GM19238 (cell line): ENCODE results near the gene ADAMTS19.

Source experiments
- DNase-seq: peaks from one replicate; pipeline ENCODE4 v3.0.0; 2011; ENCODE audit warnings: low spot score; ENCODE audit not compliant: insufficient read length

The ADAMTS19 gene

DNA sequence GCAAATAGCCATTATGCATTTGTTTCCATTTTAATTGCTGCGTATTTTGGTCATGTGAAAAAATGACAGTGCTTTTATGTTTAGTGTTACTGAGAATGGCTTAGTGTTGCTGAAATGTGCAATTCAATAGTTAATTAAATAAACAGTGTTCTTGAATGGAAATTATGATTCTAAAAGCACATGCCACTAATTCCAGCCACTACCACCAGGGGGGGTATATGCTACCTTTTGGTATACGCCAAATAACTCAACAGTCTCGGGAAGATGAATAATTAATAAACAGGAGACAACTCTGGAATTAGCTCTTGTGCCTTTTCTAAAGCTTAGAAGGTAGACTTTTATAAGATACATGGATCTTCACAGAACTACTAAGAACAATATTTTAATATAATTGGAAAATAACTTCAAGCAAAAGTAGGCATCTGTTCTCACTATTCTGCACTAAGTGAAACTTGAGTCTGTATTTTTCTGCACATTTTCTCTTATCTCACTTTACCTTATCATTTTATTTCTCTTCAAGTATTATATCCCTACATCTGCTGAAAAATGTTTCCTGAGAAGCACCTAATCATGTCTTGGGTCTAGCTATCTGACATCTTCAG, 204.3 kb downstream of the ADAMTS19 start:
- DNase-seq, result no peak

DNA sequence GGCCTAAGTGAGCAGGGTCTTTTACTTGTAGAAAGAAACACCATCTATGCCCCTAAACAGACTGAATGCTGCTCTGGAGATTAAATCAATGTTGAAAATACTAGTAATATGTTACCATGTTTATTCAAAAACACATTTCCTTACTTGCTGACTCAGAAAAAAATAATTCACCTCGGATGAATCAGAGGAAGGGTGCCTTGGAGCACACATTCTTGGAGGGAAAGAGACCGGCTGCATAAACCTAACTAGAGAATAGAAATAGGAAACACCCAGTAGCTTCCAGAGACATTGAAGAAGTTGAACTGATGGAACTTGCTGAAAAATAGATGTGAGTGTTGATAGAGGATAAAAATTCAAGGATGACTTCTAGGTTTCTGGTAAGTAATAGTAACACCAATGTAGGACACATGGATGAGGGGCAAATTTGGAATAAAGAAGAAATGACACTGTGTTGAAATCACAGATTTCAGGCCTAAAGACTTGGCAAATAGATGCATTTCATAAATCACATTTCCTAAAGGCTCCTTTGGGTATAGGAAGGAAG, 210.9 kb downstream of the ADAMTS19 start:
- no peak for DNase-seq

DNA sequence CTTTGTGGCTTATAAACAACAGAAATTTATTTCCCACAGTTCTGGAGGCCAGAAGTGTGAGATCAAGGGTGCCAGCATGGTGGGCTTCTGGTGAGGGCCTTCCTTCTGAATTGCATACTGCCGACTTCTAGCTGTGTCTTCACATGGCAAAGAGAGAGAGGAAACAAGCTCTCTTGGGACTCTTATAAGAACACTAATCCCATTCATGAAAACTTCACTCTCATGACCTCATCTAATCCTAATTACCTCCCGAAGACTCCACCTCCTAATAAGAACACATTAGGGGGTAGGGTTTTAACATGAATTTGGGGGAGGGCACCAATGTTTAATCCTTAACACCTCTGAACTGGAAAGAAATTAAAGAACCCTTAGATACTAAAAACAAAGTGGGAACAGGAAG, 211.9 kb downstream of the ADAMTS19 start:
- no peak for DNase-seq

DNA sequence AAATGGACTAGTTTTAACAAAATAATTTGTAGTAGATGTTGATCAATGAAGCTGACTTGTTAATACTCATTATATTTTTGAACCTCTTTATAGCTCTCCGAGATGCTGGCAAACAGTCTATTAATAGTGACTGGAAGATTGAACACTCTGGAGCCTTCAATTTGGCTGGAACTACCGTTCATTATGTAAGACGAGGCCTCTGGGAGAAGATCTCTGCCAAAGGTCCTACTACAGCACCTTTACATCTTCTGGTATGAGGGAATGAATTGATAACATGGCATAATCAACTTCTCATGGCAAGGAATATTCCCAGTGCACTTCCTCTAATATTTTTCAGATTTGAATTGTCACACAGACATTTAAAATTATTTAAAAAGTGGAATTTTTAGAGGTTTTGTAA, 219.6 kb downstream of the ADAMTS19 start:
- DNase-seq, result no peak

DNA sequence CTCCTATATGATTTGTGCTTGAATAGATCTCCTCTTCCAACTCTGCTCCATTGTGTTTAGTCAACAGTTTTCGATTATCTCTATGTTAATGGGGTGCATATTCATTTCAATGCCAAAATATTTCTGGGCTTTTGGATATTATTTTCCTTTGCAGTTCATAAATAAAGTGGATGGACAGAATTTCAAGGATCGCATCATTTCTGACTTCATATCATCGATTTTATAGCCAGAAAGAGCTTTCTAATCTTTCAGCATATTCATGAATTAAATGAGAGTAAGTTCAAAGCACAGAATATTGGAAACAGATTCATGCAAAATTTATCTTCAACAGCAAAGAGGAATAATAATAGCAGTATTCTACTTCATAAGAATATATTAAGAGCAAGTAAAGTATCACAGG, 227.8 kb downstream of the ADAMTS19 start:
- DNase-seq, result no peak

DNA sequence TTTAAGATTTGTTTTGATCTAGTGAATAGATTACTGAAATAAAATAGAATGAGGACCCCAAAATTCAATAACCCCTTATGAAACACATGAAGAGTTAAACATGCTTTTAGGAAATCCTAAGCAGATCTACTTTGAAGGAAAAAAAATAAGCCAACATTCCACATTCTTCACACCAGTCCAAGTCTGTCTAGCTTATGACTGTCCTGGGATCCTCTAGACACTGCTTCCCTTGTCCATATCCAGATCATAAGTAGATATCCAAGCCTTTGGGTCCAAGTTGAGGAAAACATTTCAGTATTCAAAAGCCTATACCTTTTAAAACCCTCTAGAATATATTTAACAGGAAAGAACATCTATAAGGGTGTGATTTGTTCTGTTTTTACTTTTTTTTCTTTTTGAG, 228.9 kb downstream of the ADAMTS19 start:
- DNase-seq, result no peak

DNA sequence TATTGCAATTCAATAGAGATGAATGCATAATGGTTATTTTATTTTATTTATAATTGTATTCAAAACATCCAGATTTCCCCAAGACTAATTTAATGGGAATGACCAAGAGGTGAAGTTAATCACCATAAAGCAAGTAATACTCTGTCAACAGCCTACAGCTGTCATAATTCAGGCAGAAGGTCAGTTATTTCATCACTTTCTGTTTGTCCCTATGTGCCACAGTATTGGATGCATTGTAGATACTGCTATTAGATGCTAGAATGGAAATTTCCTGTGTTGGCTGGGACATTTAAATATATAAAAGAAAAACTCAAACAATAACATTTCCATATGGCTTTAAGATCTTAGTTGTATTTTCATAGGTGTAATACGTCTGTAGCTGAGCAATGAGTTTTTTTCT, 231.1 kb downstream of the ADAMTS19 start:
- no peak for DNase-seq

DNA sequence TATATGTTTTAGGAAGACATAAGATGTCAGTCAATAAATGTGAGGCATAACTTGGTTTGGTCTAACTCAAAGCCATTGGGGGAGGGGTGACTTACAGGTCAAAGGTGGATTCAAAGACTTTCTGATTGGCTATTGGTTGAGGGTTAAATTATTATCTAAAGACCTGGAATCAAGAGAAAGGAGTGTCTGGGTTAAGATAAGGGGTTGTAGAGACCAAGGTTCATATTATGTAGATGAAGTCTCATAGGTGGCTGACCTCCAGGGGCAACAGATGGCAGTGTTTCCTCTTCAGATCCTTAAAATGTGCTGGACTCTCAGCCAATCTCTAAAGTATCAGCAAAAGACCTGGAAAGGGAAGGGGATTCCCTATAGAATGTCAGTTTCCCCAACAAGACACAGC, 236.5 kb downstream of the ADAMTS19 start:
- DNase-seq, result no peak

DNA sequence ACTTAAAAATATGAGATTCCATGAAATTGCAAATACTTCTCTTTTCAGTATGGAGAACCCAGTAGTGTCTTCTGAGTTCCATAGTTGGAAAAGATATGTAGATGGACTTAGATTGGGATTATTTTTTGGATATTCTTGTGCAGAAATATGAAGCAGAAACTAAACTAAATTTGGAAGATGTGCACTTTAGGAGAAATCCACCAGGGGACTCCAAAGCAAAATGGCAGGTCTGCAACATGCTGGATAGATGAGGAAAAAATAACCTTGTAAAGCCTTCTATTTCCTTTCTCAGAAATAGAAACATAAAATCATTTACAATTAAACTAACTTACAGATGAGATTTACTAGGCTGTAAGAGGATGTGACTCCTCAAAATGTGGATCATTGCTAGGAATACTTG, 238.6 kb downstream of the ADAMTS19 start:
- DNase-seq, result no peak

DNA sequence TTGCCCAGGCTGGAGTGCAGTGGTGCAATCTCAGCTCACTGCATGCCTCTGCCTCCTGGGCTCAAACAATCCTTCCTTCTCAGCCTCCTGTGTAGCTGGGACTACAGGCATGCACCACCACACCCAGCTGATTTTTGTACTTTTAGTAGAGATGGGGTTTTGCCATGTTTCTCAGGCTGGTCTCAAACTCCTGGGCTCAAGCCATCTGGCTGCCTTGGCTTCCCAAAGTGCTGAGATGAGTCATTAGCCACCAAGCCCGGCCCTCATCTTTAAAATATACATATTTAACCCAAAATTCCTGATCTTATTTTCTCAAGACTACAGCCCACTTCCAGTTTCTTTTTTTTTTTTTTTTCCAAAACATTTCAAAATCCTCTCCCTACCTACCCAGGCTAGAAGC, 256.1 kb downstream of the ADAMTS19 start:
- DNase-seq, result no peak

DNA sequence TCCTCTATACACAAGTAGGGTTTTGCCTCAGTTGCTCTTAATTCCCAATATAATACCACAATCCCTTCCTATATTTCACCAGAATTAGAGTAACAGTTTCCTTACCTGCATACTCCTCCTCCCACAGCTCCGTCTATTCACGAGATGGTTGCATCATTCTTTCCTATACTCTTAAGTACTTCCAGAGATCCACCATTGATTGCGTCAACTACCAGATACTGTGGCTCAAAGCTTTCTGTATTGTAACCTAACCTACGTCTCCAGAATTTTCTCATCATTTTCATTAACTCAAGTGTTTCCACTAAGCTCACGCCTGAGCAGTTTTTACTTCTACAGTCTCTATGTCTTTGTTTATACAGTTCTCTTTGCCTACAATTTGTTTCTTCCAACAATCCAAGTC, 256.6 kb downstream of the ADAMTS19 start:
- no peak for DNase-seq

DNA sequence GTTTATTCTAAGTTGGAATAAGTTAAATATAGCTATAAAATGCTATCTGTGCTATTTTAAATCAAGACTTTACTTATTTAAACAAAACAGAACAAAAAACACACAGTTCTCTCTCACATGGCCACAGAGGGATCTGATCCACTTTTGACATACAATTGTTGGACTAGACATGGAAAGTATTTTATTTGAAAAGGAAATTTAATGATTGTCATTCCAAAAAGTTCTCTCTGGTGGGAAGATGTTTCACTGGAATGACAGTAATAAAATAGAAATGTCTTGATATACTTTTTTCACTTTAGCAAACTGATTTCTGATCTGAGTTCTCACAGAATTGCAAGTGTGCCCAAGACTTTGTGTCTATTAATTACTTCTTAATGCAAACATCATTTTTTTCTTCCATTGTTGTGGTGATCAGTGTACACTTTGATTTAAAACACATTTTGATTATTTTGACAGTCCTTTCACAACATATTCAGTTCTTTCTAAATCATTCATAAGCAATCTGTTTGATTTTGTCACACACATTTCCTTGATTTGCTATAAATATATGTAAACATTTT, 257.7 kb downstream of the ADAMTS19 start:
- no peak for DNase-seq

DNA sequence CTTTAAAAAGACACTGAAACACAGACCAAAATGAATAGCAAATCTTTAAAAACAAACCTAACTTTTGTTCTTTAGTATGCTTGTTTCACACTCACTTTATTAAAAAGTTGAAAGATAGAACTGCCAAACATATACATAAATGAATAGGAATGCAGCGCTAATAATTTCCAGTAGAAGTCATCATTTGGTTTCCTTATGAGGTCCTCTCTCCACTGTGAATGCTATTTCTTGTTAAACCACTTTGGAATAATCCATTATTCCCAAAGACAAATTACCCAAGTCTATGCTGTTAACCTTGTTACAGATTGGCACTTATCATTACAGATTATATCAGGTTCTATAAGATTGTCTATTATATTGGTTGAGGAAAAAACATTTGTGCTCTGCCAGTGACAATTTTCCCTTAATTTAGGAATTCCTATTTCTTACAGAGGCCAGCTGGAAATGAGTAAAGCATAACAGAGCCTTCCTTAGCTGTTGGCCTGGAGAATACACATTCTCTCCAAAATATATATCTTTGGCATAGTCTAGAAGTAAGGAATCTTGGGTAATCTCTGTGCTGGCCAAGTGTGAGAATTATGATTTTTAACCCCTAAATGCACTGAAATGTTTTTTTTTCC, 258.5 kb downstream of the ADAMTS19 start:
- DNase-seq, result no peak

DNA sequence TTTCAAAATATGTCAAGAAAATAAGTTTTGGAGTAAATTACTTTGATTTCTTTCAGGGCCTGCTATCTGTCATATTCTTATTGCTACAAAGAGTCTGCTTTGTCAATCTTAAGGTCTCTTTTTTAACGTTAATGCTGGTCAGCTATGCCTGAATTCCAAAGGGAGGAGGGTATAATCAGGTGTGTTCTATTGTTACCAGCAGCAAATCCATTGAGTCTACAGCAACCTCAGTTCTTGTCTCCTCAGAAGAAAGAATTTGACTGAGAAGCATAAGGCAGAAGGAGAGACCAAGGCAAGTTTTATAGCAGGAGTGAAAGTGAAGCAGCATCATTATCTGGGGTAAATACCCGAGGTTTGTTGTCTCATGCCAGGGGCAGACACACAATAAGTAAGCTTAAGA, 264.1 kb downstream of the ADAMTS19 start:
- DNase-seq, result no peak

DNA sequence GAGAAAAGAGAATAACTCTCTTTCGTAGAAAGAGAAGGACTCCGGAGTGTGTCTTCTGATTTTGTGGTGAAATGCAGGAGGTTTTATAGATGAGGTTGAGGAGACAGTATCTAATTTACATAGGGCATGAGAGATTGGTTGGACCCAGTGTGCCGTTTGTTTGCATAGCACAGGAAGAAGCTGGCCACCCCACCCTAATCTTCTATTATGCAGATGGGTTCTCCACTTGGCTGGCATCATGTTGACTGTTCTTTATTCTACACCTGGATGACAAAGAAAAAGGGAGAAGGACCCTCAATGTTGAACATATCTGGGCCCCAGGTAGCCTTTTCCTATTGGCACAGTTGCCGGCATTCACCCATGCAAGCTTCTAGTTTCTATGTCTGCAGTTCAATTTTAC, 264.5 kb downstream of the ADAMTS19 start:
- no peak for DNase-seq

DNA sequence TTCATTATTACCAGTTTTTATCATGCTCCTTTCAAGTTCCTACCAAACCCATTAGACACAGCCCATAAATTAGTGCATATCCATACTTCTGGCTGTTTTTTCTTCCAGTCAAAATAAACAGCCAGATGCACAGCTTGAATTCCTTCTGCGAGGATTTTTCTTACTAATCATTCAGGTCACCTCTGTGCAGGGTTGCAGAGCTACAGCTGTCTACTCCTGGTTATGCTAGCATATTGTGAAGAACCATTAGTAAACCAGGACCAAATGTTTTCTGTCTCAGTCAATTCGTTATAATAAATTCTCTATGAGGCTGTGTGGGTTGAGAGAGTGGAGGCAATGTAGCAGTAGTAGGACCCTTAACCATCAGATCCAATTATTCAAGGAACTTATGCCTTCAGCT, 279.7 kb downstream of the ADAMTS19 start:
- no peak for DNase-seq

DNA sequence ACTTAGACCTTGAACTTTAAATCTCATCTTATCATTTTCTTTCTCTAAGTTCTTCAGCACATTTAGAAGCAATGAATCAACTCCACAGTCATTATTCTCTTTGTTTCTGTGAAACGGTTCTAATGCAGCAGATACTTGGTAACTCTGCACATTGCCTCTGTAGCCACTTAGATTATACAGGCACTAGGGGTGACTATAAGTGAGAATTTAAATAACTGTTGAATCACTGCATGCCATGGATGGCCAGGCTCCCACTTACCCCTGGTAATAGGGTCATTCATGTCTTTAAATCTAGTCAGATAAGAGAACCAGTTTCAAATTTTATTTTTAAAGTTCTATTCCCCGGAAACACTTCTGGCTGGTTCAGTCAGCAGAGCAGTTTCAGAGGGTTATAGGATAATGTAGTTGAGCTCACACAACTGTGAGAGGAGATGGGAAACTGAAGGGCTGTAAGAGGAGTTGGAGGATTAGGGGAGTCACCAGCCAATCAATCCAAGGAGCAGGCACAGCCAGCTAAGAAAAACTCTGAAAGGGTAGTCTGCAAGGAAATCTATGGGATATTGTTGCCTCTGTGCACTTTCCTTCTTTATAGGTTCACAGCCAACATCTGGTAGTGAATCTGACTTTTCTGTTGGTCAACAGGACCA, 283.6 kb downstream of the ADAMTS19 start:
- DNase-seq, result no peak

DNA sequence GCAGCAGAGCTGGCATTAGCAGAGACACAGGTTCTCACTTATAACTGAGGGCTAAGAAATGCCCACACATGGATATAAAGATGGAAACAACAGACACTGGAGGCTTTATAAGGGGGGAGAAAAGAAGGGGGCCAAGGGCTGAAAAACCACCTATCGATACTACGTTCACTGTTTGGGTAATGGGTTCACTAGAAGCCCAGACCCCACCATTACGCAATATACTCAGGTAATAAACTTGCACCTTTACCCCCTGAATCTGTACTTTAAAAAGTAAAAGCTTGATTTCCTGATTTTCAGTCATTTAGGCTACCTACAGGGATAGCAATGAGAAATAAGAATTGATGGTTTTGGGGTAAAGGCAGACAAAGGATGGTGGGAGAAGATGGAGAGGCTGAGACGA, 285.9 kb downstream of the ADAMTS19 start:
- no peak for DNase-seq

DNA sequence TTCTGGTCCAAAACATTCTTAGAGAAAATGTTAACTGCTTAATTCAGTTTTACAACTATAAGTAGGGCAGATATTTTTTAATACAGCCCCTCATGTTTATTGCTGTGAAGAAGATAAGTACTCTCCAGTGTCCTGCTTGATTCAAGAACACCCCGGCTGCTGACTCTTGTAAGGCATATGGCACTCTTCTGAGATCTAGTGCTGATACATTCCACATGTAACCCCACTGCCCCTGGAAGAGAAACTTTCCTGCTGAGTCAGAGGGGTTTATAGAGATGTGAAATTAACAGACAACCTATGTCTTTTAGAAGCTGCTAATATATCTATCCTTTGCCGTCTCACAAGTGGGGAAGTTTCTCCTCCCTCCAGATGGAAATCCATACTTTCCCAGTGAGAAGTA, 286.8 kb downstream of the ADAMTS19 start:
- DNase-seq, result no peak

DNA sequence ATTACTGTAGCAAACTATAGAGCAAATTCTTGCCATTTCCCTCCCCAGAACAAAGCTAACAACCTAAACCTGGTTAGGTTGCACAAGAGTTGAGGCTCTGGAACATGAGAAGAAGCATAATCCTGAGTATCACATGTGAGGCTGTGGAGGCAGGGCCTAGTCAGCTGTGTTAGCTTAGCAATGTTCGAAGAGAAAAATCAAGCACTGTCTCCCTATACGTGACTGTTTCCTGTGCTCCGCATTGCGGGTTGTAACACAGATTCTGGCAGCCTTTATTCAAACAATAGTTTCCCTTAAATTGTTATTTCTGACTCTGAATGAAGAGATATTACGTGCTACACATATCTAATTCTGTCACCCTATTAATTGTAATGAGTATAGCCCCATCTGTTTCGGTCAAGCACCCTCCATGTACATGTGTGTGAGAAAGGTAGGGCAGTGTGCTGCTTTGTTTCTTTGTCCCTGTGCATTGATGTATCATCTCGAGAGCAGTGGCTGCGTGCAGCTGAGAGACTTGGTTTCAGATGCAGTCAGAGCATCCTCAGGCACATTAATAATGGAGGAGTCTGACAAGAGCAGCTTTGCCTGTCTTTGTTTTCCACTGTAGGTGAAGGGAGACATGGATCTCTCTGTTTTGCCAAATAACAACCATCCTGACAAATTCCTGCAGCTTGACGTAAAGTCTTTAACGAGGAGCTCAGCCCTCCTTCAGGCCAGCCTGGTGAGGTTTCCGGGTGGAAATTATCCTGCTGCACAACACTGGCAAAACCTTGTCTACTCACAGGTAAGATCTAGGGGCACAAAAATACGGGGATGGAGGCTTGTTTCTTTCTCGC, 287.7 kb downstream of the ADAMTS19 start, which contains the start of gene MINAR2:
MINAR2 (plus strand) TSS at position 523 of the 836 bp plus-strand sequence; CDS start at position 620, 97 bp downstream.
- DNase-seq, result no peak
